Measurements from ENCODE around the gene FAM217A. TPM values are rescaled to one million over a fixed set of nuclear protein-coding genes. Genes with fewer than 3 reads are reported as not detected.

FAM217A gene
- 0.13 TPM in 1 of 2 replicates, not detected in the other for total RNA-seq
- long read RNA-seq, partial matches to known transcripts, result 1 of 2 reads
- long read RNA-seq, other reads (novel, unspliced or antisense), result 1 of 2 reads

GRCh38 chr6:4078691-4079471, at the start of gene FAM217A:
Gene FAM217A, minus strand, starts transcription at chr6:4079137. Its CDS starts 1,723 bp downstream, at chr6:4077414.
- H3K4me3 Mint-ChIP-seq (ENCODE audit: low read depth), result no peak within 1 kb of the TSS
- no peaks in the 10 kb centered on the region for H3K9me3 Mint-ChIP-seq (ENCODE audit: low read depth)
- no peaks in the 10 kb centered on the region for H3K27me3 Mint-ChIP-seq
- H3K27ac Mint-ChIP-seq, result no peak within 1 kb of the TSS
- TF ChIP-seq CTCF (IDR thresholded peaks at IDR 0.05; ENCODE audit: unreplicated experiment), result no peak
- H3K4me1 Mint-ChIP-seq (ENCODE audit: low read depth), result peaks cover 21% of the 10 kb centered on the region
- DNase-seq (ENCODE audit: low spot score, unreplicated experiment), result no peak
- H3K36me3 Mint-ChIP-seq (ENCODE audit: insufficient read depth), result no peaks in the 10 kb centered on the region

DNA sequence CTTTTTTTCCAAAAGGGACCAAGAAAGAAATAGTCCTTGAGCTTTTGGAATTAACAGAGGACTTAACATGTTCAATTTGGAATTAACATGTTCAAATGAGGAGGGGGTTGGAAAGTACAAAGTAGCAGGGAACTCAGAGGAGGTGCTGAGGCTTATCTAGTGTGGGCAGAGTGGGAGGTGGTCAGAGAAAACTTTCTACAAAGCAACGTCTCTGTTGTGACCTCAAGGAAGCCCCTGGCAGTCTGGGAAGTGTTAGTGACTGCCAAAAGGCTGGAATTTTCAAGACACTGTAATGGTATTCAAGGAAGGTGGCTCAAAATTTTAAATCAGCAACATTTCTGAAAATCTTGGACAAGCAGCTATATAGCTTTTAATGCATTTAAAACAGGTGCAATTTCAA, 49.1 kb upstream of the FAM217A start:
- no peak for DNase-seq (ENCODE audit: low spot score, unreplicated experiment)
- peaks cover 28% of the 10 kb centered on the region for H3K4me1 Mint-ChIP-seq (ENCODE audit: low read depth)
- H3K9me3 Mint-ChIP-seq (ENCODE audit: low read depth), result no peaks in the 10 kb centered on the region
- H3K36me3 Mint-ChIP-seq (ENCODE audit: insufficient read depth), result peaks cover 47% of the 10 kb centered on the region
- no peak overlapping the region for H3K4me3 Mint-ChIP-seq (ENCODE audit: low read depth)
- TF ChIP-seq CTCF (IDR thresholded peaks at IDR 0.05; ENCODE audit: unreplicated experiment), result no peak
- H3K27ac Mint-ChIP-seq, result no peak overlapping the region
- no peaks in the 10 kb centered on the region for H3K27me3 Mint-ChIP-seq

GRCh38 chr6:4125933-4126864, 47.3 kb upstream of the FAM217A start:
- peaks cover 38% of the 10 kb centered on the region for H3K36me3 Mint-ChIP-seq (ENCODE audit: insufficient read depth)

GRCh38 chr6:4125500-4125899, 46.6 kb upstream of the FAM217A start:
- no peak for TF ChIP-seq CTCF (IDR thresholded peaks at IDR 0.05; ENCODE audit: unreplicated experiment)
- H3K27ac Mint-ChIP-seq, result peak overlapping the region; percentile 71
- no peak for DNase-seq (ENCODE audit: low spot score, unreplicated experiment)
- H3K36me3 Mint-ChIP-seq (ENCODE audit: insufficient read depth), result peaks cover 40% of the 10 kb centered on the region
- H3K4me3 Mint-ChIP-seq (ENCODE audit: low read depth), result no peak overlapping the region
- H3K27me3 Mint-ChIP-seq, result no peaks in the 10 kb centered on the region
- peaks cover 27% of the 10 kb centered on the region for H3K4me1 Mint-ChIP-seq (ENCODE audit: low read depth)
- peaks cover 4% of the 10 kb centered on the region for H3K9me3 Mint-ChIP-seq (ENCODE audit: low read depth)

More at GRCh38 chr6:4125933-4126864, 47.3 kb upstream of the FAM217A start:
- no peak for DNase-seq (ENCODE audit: low spot score, unreplicated experiment)
- TF ChIP-seq CTCF (IDR thresholded peaks at IDR 0.05; ENCODE audit: unreplicated experiment), result no peak
- no peaks in the 10 kb centered on the region for H3K27me3 Mint-ChIP-seq
- peak overlapping the region; percentile 71 for H3K27ac Mint-ChIP-seq
- peaks cover 27% of the 10 kb centered on the region for H3K4me1 Mint-ChIP-seq (ENCODE audit: low read depth)
- H3K4me3 Mint-ChIP-seq (ENCODE audit: low read depth), result no peak overlapping the region
- H3K9me3 Mint-ChIP-seq (ENCODE audit: low read depth), result peaks cover 2% of the 10 kb centered on the region

GRCh38 chr6:4124351-4124750, 45.4 kb upstream of the FAM217A start:
- Mint-ChIP-seq H3K27me3 (no peaks in the 10 kb centered on the region), H3K4me1 (ENCODE audit: low read depth) (peaks cover 27% of the 10 kb centered on the region), H3K9me3 (ENCODE audit: low read depth) (peaks cover 4% of the 10 kb centered on the region), H3K27ac (no peak overlapping the region), H3K4me3 (ENCODE audit: low read depth) (no peak overlapping the region), H3K36me3 (ENCODE audit: insufficient read depth) (peaks cover 36% of the 10 kb centered on the region)
- no peak for TF ChIP-seq CTCF (IDR thresholded peaks at IDR 0.05; ENCODE audit: unreplicated experiment)
- no peak for DNase-seq (ENCODE audit: low spot score, unreplicated experiment)
